ENCODE data around the gene VSTM4. TPM values are rescaled to one million over a fixed set of nuclear protein-coding genes. Genes with fewer than 3 reads are reported as not detected.

VSTM4 gene
- total RNA-seq, 1 donor from 2014 or later = 56.1 TPM

GRCh38 chr10:49040601-49041000 is 74.7 kb downstream of the VSTM4 start:
- no peak for DNase-seq

- no peak for DNase-seq
Observed at GRCh38 chr10:49039409-49039808, 75.9 kb downstream of the VSTM4 start.

GRCh38 chr10:49038711-49039110 is 76.6 kb downstream of the VSTM4 start:
- DNase-seq = no peak

DNA sequence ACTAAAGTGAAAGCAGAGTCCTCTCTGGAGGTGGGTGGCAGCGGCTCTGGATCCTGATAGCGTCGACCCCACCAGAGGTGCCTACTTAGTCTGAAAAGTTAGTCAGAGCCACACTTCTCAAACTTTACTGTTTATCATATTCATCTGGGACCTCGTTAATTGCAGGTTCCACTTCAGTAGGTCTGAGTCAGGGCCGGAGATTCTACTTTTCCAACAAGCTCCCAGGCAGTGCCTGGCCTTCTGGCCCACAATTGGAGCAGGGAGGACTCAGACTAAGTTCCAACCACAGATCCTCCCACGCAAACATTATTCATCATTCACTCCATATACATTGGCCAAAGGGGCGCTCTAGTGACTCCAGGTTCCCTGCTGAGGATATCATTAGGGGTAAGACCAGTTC is 78.1 kb downstream of the VSTM4 start:
- DNase-seq = no peak

DNA sequence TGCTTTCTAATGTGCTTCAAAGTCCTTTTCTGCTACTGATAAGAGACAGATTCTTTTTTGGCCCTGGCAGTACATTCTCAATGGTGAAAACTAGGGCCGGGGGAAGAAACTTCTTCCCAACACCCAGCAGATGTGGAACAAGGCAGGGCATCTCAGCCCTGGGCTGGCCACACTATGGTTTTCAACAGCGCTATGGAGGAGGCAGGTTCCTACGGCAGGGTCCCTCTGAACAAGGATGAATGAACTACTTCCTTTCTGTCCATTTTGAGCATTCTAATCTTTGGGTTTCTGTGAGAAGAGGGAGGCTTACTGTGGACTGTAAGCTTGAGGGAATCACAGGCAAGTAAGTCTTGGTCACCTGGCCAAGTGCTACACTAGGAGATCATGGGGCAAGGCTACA is 78.7 kb downstream of the VSTM4 start:
- DNase-seq = no peak

GRCh38 chr10:49035920-49036319 is 79.4 kb downstream of the VSTM4 start:
- no peak for DNase-seq

DNA sequence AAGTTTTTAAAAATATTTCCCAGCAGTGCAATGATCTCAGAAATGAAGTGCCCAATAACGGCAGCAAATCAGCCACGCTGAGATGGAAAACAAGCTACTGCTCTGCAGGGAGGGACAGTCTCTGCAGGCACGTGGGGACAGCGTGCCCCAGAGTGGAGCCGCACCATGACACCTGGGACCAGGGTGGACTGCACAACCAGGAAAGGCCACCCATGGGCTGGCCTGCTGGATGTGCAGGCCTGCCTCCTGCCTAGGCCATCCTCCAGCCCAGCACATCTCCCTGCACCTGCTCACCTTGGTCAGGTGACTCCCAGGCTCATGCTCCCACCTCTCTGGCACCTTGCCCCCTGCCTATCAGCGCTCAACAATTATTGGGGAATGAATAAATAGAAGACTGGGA is 80.4 kb downstream of the VSTM4 start:
- DNase-seq = no peak

DNA sequence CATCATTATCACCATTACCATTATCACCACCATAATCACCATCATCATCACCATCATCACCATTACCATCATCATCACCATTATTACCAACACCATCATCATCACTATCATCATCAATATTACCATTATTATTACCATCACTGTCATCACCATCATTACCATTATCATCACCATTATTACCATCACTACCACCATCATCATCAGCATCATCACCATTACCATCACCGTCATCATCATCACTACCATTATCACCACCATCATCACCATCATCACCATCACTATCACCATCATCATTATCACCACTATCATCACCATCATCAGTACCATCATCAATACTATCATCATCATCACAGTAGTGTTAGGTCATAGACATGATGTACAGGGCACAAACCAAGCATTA is 81.4 kb downstream of the VSTM4 start:
- no peak for DNase-seq

- DNase-seq = no peak
Observed at GRCh38 chr10:49029666-49030065, 85.7 kb downstream of the VSTM4 start.

GRCh38 chr10:49028639-49029038 is 86.7 kb downstream of the VSTM4 start:
- no peak for DNase-seq

GRCh38 chr10:49025347-49025983 is 89.9 kb downstream of the VSTM4 start:
- DNase-seq = no peak

- DNase-seq = no peak
Observed at GRCh38 chr10:49024484-49024883, 90.8 kb downstream of the VSTM4 start.

DNA sequence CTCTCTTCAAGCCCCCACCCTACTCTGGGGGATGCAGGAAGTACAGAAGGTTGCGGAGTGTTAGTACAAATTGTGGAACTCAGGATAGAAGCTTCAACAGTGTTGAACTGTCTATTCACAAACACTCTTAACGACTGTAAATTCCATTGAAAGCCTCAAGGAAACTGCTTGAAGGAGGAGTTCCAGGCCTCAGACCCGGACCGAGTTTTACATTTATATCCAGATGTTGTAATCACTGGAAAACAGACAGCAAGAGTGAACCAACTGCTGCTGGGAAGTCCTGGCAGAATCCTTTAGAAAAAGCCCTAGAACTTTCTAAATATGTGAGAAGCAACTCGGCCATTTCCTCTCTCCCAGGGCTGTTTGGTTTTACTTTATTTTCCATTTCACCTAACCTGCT is 91.6 kb downstream of the VSTM4 start:
- DNase-seq = peak; percentile 65

DNA sequence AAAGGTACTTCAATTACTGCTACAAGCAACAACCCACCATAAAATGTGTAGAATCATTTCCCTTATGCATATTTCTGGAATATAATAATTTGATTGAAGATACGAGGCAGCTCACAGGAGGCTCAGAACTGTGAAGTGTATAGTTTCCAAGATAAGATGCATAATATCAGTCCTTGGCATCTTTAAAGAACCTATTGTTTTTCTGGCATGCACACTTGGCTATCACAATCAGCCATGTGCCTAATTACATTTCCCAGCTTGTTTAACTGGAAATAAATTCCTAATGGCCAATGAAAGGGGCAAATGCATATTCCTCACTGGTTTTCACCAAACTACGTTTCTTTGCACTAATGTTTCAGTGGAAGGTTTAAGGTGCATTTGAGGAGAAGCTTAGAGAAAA is 92.3 kb downstream of the VSTM4 start:
- no peak for DNase-seq

GRCh38 chr10:49021685-49022084 is 93.6 kb downstream of the VSTM4 start:
- DNase-seq = peak; percentile 41

- DNase-seq = no peak
Observed at GRCh38 chr10:49015700-49016099, 99.6 kb downstream of the VSTM4 start.

DNA sequence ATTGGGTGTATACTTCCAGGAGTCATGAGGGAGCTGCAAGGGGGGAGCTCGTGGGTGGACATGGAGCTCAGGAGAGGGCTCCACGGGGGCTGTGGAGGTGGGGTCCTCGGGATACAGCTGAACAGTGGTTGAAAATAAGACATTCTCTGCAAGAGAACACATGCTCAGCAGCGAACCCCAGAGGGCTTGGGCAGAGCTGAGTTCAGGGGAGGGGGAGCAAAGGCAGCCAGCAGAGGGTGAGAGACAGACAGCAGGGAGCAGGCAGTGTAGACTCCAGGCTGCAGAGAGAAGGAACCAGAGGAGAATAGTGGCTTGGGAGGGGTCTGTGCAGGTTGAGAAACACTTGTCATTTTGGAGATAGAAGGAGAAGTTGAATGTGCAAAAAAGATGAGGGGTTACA is 102.7 kb downstream of the VSTM4 start:
- no peak for DNase-seq

- no peak for DNase-seq
Observed at GRCh38 chr10:49011756-49012155, 103.6 kb downstream of the VSTM4 start.

DNA sequence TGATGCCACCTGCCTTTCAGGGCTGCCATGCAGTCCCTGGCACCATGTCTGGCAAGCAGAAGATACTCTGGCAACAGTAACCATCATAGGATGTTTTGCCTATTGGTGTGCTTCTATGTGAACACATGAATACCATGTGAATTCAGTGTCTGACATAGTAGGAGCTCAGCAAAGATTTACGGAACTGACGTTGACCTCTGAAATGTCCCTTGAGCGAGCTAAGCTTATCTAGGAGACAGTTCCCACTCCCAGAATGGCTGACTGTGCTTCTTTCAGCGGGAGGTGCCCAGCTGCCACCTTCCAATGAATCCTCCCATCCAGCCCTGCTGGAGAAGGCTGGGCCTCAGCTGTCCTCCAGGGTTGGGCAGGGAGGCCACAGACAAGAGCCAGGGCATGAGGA is 104.5 kb downstream of the VSTM4 start:
- no peak for DNase-seq

DNA sequence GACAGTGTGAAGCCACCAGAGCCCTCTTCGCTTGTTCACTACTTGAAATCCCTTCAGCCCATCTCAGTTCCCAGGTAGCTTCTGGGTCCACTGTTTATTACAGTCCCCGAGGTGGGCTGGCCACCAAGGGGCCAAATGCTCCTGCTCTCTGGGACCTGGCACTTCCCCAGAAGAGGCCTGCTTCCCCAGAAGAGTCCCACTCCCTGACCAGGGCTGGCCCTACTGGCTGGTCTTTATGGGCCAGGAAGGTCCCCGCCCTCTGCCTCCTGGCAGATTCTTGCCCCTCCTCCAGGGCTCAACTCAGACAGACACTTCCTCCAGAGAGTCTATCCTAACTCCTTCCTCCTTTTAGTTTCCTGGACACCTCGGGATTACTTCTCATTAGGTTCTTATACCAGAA is 105.0 kb downstream of the VSTM4 start:
- no peak for DNase-seq

- peak; percentile 71 for DNase-seq
Observed at GRCh38 chr10:49009199-49009979, 105.9 kb downstream of the VSTM4 start.

GRCh38 chr10:49008505-49009198 is 106.7 kb downstream of the VSTM4 start:
- DNase-seq = no peak

GRCh38 chr10:49008091-49008490 is 107.2 kb downstream of the VSTM4 start:
- peak; percentile 57 for DNase-seq

GRCh38 chr10:49007129-49007528 is 108.2 kb downstream of the VSTM4 start:
- no peak for DNase-seq
